Pulmonary artery endothelial cell (primary cell): ENCODE results near the gene KIZ. TPM values are rescaled to one million over a fixed set of nuclear protein-coding genes. Genes with fewer than 3 reads are reported as not detected.

Experiments
- DNase-seq: peaks from one replicate; pipeline ENCODE4 v3.0.0-alpha.2; 2011; ENCODE audit warnings: low read depth, low spot score
- total RNA-seq: library from RNA; depleted of rRNA; stranded (reverse); fragments of >200 nt; gene quantifications from 2 replicates; pipeline ENCODE4 v1.2.3, GENCODE V29; 2014

The KIZ gene
- total RNA-seq: 3.4 and 4.4 TPM in 2 replicates

GRCh38 chr20:21125849-21126580, at the start of gene KIZ:
TSS of gene KIZ (plus strand) at chr20:21126082. CDS start at chr20:21126116, 34 bp downstream.
- peak; percentile 78 for DNase-seq

GRCh38 chr20:21077809-21078345, 48.0 kb upstream of the KIZ start:
- DNase-seq: no peak

- no peak for DNase-seq
Observed at GRCh38 chr20:21082584-21082983, 43.3 kb upstream of the KIZ start.

GRCh38 chr20:21083825-21084325, 42.0 kb upstream of the KIZ start:
- DNase-seq: no peak

- no peak for DNase-seq
Observed at GRCh38 chr20:21087862-21088540, 37.9 kb upstream of the KIZ start.

GRCh38 chr20:21089391-21089790, 36.5 kb upstream of the KIZ start:
- no peak for DNase-seq

GRCh38 chr20:21090111-21090618, 35.7 kb upstream of the KIZ start:
- DNase-seq: no peak

- DNase-seq: no peak
Observed at GRCh38 chr20:21090721-21091120, 35.2 kb upstream of the KIZ start.

GRCh38 chr20:21092806-21093205, 33.1 kb upstream of the KIZ start:
- DNase-seq: no peak

- DNase-seq: no peak
Observed at GRCh38 chr20:21096321-21097043, 29.4 kb upstream of the KIZ start.

- no peak for DNase-seq
Observed at GRCh38 chr20:21099751-21100577, 25.9 kb upstream of the KIZ start.

- DNase-seq: no peak
Observed at GRCh38 chr20:21100578-21101452, 25.1 kb upstream of the KIZ start.

GRCh38 chr20:21101453-21101931, 24.4 kb upstream of the KIZ start:
- no peak for DNase-seq

GRCh38 chr20:21101932-21102575, 23.8 kb upstream of the KIZ start:
- no peak for DNase-seq

- no peak for DNase-seq
Observed at GRCh38 chr20:21102603-21103311, 23.1 kb upstream of the KIZ start.

- no peak for DNase-seq
Observed at GRCh38 chr20:21103582-21104465, 22.1 kb upstream of the KIZ start.

- DNase-seq: no peak
Observed at GRCh38 chr20:21104466-21104761, 21.5 kb upstream of the KIZ start.

- no peak for DNase-seq
Observed at GRCh38 chr20:21104921-21105320, 21.0 kb upstream of the KIZ start.
